ENCODE results near the gene GRID2. TPM values are rescaled to one million over a fixed set of nuclear protein-coding genes. Genes with fewer than 3 reads are reported as not detected.
A peak's percentile ranks its signal among the peaks of the same experiment; 100 is the strongest.

GRID2 gene
- polyA plus RNA-seq, 1 donor from 2014 or later, result 14.9 TPM

- TF ChIP-seq MXI1 (conservative IDR thresholded peaks at IDR 0.05; ENCODE audit: poor library complexity, severe bottlenecking), result no peak
- no peak for TF ChIP-seq RAD21 (conservative IDR thresholded peaks at IDR 0.05)
- peak; percentile 71 for TF ChIP-seq POLR2AphosphoS5 (IDR thresholded peaks at IDR 0.05)
- TF ChIP-seq EP300 (conservative IDR thresholded peaks at IDR 0.05; ENCODE audit: poor library complexity, severe bottlenecking), result peak; percentile 93
- no peak for TF ChIP-seq REST (IDR thresholded peaks at IDR 0.05; ENCODE audit: borderline replicate concordance)
- TF ChIP-seq CTCF (IDR thresholded peaks at IDR 0.05; ENCODE audit: poor library complexity, severe bottlenecking), result no peak
- TF ChIP-seq TAF1 (IDR thresholded peaks at IDR 0.05; ENCODE audit: low read depth), result no peak
- no peak for TF ChIP-seq EZH2 (IDR thresholded peaks at IDR 0.05; ENCODE audit: borderline replicate concordance, insufficient read depth, low read length, poor library complexity, severe bottlenecking)
- TF ChIP-seq SMC3 (conservative IDR thresholded peaks at IDR 0.05; ENCODE audit: poor library complexity), result no peak
Observed at GRCh38 chr4:93243262-93243661, 939.5 kb downstream of the GRID2 start.

GRCh38 chr4:93261207-93261606, 957.4 kb downstream of the GRID2 start:
- Histone ChIP-seq H3K9ac (ENCODE audit: low read length) (no peak overlapping the region), H3K79me2 (replicated peaks; ENCODE audit: insufficient read depth, low read length) (no peaks in the 10 kb centered on the region), H3K27me3 (ENCODE audit: insufficient read depth, low read depth, low read length) (no peaks in the 10 kb centered on the region), H4K20me1 (ENCODE audit: insufficient read depth) (no peaks in the 10 kb centered on the region), H3K4me3 (ENCODE audit: low read length) (no peak overlapping the region), H3K27ac (ENCODE audit: low read length) (no peak overlapping the region), H2AFZ (ENCODE audit: low read depth, low read length) (no peak overlapping the region), H3K36me3 (ENCODE audit: insufficient read depth, low read length) (no peaks in the 10 kb centered on the region), H3F3A (ENCODE audit: insufficient read depth, low read length, poor library complexity, severe bottlenecking) (peaks cover 3% of the 10 kb centered on the region), H3K9me3 (ENCODE audit: low read length) (no peaks in the 10 kb centered on the region), H3K9me2 (ENCODE audit: insufficient read depth, low read length) (no peaks in the 10 kb centered on the region), H3K4me2 (ENCODE audit: low read length) (no peak overlapping the region)
- TF ChIP-seq POLR2AphosphoS5 (IDR thresholded peaks at IDR 0.05) (peak; percentile 54), EP300 (conservative IDR thresholded peaks at IDR 0.05; ENCODE audit: poor library complexity, severe bottlenecking) (peak; percentile 60), TAF1 (IDR thresholded peaks at IDR 0.05; ENCODE audit: low read depth) (no peak)

More at GRCh38 chr4:93243262-93243661, 939.5 kb downstream of the GRID2 start:
- no peaks in the 10 kb centered on the region for H3K79me2 ChIP-seq (replicated peaks; ENCODE audit: insufficient read depth, low read length)
- no peak overlapping the region for H3K27ac ChIP-seq (ENCODE audit: low read length)
- H2AFZ ChIP-seq (ENCODE audit: low read depth, low read length), result no peak overlapping the region
- H3K9me3 ChIP-seq (ENCODE audit: low read length), result no peaks in the 10 kb centered on the region
- H3K27me3 ChIP-seq (ENCODE audit: insufficient read depth, low read depth, low read length), result no peaks in the 10 kb centered on the region
- H3K36me3 ChIP-seq (ENCODE audit: insufficient read depth, low read length), result no peaks in the 10 kb centered on the region
- no peak overlapping the region for H3K9ac ChIP-seq (ENCODE audit: low read length)
- no peak overlapping the region for H3K4me2 ChIP-seq (ENCODE audit: low read length)
- no peaks in the 10 kb centered on the region for H4K20me1 ChIP-seq (ENCODE audit: insufficient read depth)
- H3K4me3 ChIP-seq (ENCODE audit: low read length), result no peak overlapping the region
- no peaks in the 10 kb centered on the region for H3K9me2 ChIP-seq (ENCODE audit: insufficient read depth, low read length)
- H3F3A ChIP-seq (ENCODE audit: insufficient read depth, low read length, poor library complexity, severe bottlenecking), result no peaks in the 10 kb centered on the region

Measured in neural cell (in vitro differentiated cells).